Thyroid gland (tissue), 4 donors: Measurements from ENCODE around the gene DHX16.

ENCODE experiments used
- CTCF ChIP-seq, 6 experiments: fragments of 200-600 bp in 3 of 6; fragments of 450-650 bp in 3 of 6; sonication (generic) in 3 of 6; IDR thresholded peaks; one replicate each; pipeline ENCODE4 v1.5.1; 2016 to 2019; ENCODE audit warnings: antibody characterized with exemption in 6 of 6, mild to moderate bottlenecking in 2 of 6, inconsistent platforms in 1 of 6, moderate library complexity in 1 of 6
- POLR2A ChIP-seq, 2 donors: fragments of 450-650 bp; IDR thresholded peaks; one replicate each; pipeline ENCODE4 v1.6.1; 2017; ENCODE audit warnings: antibody characterized with exemption in 2 of 2, mild to moderate bottlenecking in 2 of 2, moderate library complexity in 1 of 2

GRCh38 chr6:30626484-30627366, 46.1 kb downstream of the DHX16 start, which contains the start of gene ATAT1:
- peak in 1 of 2 donors; percentile 55 for TF ChIP-seq POLR2A (IDR thresholded peaks at IDR 0.05)
- TF ChIP-seq CTCF (IDR thresholded peaks at IDR 0.05), result peak in 4 of 6 experiments; percentile 29 to 54 (median 36)
